ENCODE data around the gene MMEL1.

DNA sequence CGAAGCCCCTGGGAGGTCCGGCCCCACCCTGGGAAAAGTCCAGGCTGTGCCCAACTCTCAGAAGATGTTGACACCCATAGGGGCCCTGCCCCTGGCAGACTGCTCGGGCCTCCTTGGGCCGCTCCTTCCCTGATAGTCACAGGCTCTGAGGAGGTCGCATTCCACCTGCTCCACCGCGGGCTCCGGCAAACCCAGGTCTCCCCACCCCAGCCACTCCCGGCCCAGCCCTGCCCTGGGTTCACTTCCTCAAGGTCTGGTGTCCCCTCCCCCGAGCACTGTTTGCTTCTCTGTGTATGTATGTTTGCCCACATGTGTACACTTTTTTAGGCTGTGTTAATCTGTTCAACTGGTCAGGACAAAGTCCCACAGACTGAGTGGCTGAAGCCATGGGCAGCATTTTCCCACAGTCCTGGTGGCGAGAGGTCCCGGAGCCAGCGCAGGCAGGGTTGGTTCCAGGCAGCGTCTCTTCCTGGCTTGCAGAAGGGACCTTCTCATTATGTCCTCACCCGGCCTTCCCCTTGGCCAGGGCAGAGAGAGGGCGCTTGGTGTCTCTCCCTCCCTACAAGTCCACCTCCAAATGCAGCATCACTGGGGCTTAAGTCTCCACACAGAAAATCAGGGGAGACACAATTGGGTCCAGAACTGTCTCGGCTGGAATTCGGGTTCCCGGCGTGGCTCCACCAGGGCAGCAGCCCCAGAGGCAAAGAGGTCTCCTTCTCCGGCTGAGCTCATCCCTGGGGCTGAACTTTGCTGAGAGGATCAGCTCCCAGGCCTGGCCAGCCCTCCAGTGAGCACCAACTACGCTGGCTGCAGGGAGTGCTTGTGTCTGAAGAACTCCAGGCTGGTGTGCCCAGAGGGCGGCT lies 56.8 kb downstream of the MMEL1 start:
- TF ChIP-seq, protein P1, sequence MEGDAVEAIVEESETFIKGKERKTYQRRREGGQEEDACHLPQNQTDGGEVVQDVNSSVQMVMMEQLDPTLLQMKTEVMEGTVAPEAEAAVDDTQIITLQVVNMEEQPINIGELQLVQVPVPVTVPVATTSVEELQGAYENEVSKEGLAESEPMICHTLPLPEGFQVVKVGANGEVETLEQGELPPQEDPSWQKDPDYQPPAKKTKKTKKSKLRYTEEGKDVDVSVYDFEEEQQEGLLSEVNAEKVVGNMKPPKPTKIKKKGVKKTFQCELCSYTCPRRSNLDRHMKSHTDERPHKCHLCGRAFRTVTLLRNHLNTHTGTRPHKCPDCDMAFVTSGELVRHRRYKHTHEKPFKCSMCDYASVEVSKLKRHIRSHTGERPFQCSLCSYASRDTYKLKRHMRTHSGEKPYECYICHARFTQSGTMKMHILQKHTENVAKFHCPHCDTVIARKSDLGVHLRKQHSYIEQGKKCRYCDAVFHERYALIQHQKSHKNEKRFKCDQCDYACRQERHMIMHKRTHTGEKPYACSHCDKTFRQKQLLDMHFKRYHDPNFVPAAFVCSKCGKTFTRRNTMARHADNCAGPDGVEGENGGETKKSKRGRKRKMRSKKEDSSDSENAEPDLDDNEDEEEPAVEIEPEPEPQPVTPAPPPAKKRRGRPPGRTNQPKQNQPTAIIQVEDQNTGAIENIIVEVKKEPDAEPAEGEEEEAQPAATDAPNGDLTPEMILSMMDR (IDR thresholded peaks at IDR 0.05), result no peak
- TF ChIP-seq POLR2A (IDR thresholded peaks at IDR 0.05), result no peak

Data from heart left ventricle (tissue), 13 donors.